DND-41 (cell line): ENCODE data around the gene NPM3.

ENCODE experiments used
- CTCF ChIP-seq: IDR thresholded peaks from 2 replicates; pipeline ENCODE4 v1.5.1; 2012; ENCODE audit warnings: borderline replicate concordance, low read length, moderate library complexity, mild to moderate bottlenecking; ENCODE audit not compliant: poor library complexity, severe bottlenecking; ENCODE audit errors: extremely low read depth
- EZH2 ChIP-seq: IDR thresholded peaks from 3 replicates; pipeline ENCODE4 v1.6.1; 2012; ENCODE audit warnings: borderline replicate concordance, low read depth, mild to moderate bottlenecking, moderate library complexity, low read length, inconsistent platforms; ENCODE audit not compliant: severe bottlenecking

DNA sequence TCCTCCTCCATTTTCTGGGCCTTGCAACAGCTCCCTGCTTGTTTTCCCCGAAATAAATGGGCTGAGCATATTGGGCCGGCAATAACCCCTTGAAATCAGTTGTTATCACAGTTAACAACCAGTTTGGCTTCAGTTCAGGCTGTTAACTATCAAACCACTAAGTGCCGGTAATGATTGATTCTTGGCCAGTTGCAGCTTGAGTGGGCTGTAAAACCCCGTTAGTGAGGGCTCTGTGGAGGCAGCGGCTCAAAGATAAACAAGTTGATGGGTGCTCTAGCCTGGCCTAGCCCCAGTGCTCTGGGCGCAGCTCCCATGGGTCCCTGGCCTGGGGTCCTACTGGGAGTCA is 15.7 kb downstream of the NPM3 start:
- TF ChIP-seq CTCF (no peak), EZH2 (no peak)
